Nephron (organoid): ENCODE data around the gene FOXJ1.
A peak's percentile ranks its signal among the peaks of the same experiment; 100 is the strongest.

ENCODE experiments used
- H3K27ac Mint-ChIP-seq, 3 experiments: 2 replicates each; pipeline ENCODE4 v1.8.0; 2020; ENCODE audit warnings: mixed read lengths in 3 of 3, mild to moderate bottlenecking in 2 of 3, moderate library complexity in 1 of 3
- H3K27me3 Mint-ChIP-seq: 2 replicates; pipeline ENCODE4 v1.8.0; 2021; ENCODE audit warnings: low read depth, mild to moderate bottlenecking, moderate library complexity, mixed read lengths
- H3K36me3 Mint-ChIP-seq: 2 replicates; pipeline ENCODE4 v1.8.0; 2020; ENCODE audit warnings: low read depth, mixed read lengths
- H3K4me1 Mint-ChIP-seq: 2 replicates; pipeline ENCODE4 v1.8.0; 2020; ENCODE audit warnings: mixed read lengths
- H3K4me3 Mint-ChIP-seq, 3 experiments: 2 replicates each; pipeline ENCODE4 v1.8.0; 2020; ENCODE audit warnings: mild to moderate bottlenecking in 3 of 3, mixed read lengths in 3 of 3, moderate library complexity in 2 of 3
- H3K9me3 Mint-ChIP-seq: 2 replicates; pipeline ENCODE4 v1.8.0; 2020; ENCODE audit warnings: mixed read lengths
- CTCF ChIP-seq, 3 experiments: fragments of 200-600 bp; sonication (generic); IDR thresholded peaks; one replicate each; pipeline ENCODE4 v1.5.0; 2021; ENCODE audit warnings: antibody characterized with exemption in 3 of 3; ENCODE audit not compliant: unreplicated experiment in 3 of 3

Gene FOXJ1

DNA sequence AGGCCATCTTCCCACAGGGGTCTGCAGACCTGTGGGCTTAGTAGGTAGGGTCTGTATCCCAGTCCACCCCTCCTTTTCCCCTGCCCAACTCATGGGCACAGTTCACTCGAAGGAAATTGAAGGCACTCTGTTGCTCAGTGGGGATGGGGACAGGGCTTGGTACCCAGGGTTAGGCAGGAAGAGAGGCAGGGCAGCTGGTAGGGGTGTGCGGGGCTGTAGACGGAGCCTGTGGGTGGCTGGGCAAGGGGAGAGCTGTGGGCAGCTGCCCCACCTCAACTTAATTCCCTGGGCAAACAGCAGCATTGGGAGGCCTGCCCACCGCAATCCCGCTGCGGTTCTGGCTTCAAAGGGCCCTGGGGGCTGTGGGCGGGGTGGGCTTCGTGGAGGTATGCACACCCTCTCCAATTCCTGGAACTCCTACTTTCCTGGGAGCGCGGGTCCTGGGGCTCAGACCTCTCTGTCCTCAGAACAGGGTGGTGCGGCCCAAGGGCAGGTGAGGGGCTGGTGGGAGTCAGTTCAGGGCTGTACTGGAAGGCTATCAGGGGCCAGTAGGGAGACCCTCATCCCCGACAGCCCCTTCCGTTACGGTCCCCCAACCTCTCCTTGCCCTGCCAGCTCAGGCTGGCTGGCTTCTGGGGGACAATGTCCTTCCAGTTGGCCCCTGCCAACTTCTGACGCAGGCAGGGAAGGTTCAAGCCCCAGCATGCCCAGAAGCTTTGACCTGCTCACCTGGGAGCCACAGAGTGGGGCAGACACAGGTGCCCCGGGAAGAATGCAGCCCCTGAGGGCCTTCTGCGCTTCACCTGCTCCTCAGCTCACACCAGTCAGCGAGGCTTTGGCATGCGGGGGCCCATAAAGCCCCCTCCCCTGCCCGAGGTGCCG, 9.1 kb downstream of the FOXJ1 start:
- Mint-ChIP-seq H3K36me3 (peaks cover 3% of the 10 kb centered on the region), H3K4me3 (no peak overlapping the region), H3K27ac (peak overlapping the region in 1 of 3 experiments; percentile 54), H3K27me3 (peaks cover 79% of the 10 kb centered on the region), H3K9me3 (no peaks in the 10 kb centered on the region), H3K4me1 (peaks cover 15% of the 10 kb centered on the region)
- no peak for TF ChIP-seq CTCF (IDR thresholded peaks at IDR 0.05; ENCODE audit: unreplicated experiment in 3 of 3)

DNA sequence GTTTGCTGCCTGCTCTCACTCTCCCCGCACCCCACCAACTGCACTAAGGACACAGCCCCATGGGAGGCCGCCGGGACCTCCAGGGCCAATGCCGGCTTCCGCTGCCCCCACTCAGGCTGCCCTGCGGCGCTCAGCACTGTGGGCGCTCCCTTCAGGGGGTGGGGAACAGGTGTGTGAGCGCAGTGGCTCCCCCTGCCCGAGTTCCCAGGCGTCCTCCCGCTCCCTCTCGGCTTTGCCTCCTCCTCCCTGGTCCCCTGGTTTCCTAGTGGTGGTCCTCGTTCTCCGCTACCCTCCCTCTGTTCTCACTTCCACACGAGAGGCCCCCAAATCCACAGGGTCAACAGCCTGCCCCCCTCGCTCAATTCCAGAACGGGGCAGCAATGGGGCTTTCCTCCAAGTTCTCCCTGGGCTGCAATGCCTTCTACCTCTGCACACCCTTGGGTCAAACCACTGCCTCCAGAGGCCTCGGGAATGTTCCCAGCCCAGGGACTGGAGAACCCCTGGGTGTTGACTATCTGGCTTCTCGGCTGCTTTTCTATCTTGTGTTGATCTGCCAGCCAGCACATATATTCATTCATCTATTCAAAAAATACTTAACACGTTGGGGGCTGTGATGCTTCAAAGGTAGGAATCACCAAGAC, 9.9 kb downstream of the FOXJ1 start:
- Mint-ChIP-seq H3K9me3 (no peaks in the 10 kb centered on the region), H3K4me1 (peaks cover 15% of the 10 kb centered on the region), H3K27me3 (peaks cover 75% of the 10 kb centered on the region), H3K27ac (peak overlapping the region in 2 of 3 experiments; percentile 54 to 67), H3K4me3 (no peak overlapping the region), H3K36me3 (peaks cover 3% of the 10 kb centered on the region)
- no peak for TF ChIP-seq CTCF (IDR thresholded peaks at IDR 0.05; ENCODE audit: unreplicated experiment in 3 of 3)

DNA sequence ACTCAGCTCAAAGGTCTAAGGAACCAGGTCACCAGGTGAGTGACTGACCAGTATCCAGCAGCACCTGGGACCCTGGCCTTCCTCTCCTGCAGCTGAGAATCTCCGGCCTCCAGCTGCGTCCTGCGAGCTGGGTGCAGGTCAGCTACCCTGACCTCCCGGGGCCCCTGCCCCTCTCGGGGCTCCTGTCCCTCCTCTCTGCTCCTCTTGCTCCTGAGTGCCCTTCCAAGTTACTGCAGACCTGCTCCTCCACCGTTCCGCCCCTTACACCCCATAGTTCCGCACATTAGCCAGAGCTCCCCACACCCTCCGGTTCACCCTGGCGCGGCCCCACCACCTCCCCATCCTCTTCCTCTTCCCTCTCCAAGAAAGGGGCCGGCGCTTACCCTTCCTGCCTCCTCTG, 10.6 kb downstream of the FOXJ1 start:
- no peak for TF ChIP-seq CTCF (IDR thresholded peaks at IDR 0.05; ENCODE audit: unreplicated experiment in 3 of 3)
- peaks cover 14% of the 10 kb centered on the region for H3K4me1 Mint-ChIP-seq
- H3K36me3 Mint-ChIP-seq: peaks cover 3% of the 10 kb centered on the region
- H3K4me3 Mint-ChIP-seq: no peak overlapping the region
- H3K27me3 Mint-ChIP-seq: peaks cover 73% of the 10 kb centered on the region
- H3K27ac Mint-ChIP-seq: no peak overlapping the region
- H3K9me3 Mint-ChIP-seq: no peaks in the 10 kb centered on the region

DNA sequence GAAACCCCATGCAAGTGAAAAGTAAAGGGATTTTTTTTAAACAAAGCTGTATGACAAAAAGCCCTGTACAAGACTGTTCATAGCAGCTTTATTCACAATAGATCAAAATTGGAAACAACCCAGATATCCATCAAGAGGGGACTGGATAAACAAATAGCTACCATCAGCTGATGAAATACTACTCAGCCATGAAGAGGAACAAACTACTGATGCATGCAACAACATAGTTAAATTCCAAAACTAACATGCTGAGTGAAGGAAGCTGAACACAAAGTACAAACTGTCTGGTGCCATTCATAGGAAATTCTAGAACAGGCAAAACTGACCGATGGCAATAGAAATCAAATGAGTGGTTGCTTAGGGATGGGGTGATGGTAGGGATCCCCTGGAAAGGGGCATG, 15.1 kb downstream of the FOXJ1 start:
- H3K27me3 Mint-ChIP-seq: peaks cover 35% of the 10 kb centered on the region
- TF ChIP-seq CTCF (IDR thresholded peaks at IDR 0.05; ENCODE audit: unreplicated experiment in 3 of 3): no peak

GRCh38 chr17:76125391-76125675, 15.7 kb downstream of the FOXJ1 start:
- H3K27ac Mint-ChIP-seq: no peak overlapping the region
- H3K9me3 Mint-ChIP-seq: no peaks in the 10 kb centered on the region
- H3K4me1 Mint-ChIP-seq: no peaks in the 10 kb centered on the region
- H3K36me3 Mint-ChIP-seq: no peaks in the 10 kb centered on the region
- no peak overlapping the region for H3K4me3 Mint-ChIP-seq
- TF ChIP-seq CTCF (IDR thresholded peaks at IDR 0.05; ENCODE audit: unreplicated experiment in 3 of 3): no peak
- H3K27me3 Mint-ChIP-seq: peaks cover 34% of the 10 kb centered on the region

More for the DNA sequence above, 15.1 kb downstream of the FOXJ1 start:
- Mint-ChIP-seq H3K27ac (no peak overlapping the region), H3K9me3 (no peaks in the 10 kb centered on the region), H3K4me1 (no peaks in the 10 kb centered on the region), H3K4me3 (no peak overlapping the region), H3K36me3 (no peaks in the 10 kb centered on the region)
